Body of pancreas (tissue), 4 donors: ENCODE data around the gene SPRN. TPM values are rescaled to one million over a fixed set of nuclear protein-coding genes. Genes with fewer than 3 reads are reported as not detected.

ENCODE experiments used
- ATAC-seq: fragments of 150-250 bp; one replicate; pipeline ENCODE4 v1.9.1; 2016
- DNase-seq, 4 donors: peaks; one replicate each; pipeline ENCODE4 v3.0.0-alpha.2; 2019
- H3K27ac ChIP-seq, 4 donors: fragments of 200-600 bp; sonication (generic); 1 replicate in 3 of 4; 2 replicates in 1 of 4; pipeline versions ENCODE4 v1.5.1 to v1.6.1; 2016 to 2019; ENCODE audit warnings: mild to moderate bottlenecking in 1 of 4, mixed read lengths in 1 of 4, moderate library complexity in 1 of 4
- H3K27me3 ChIP-seq, 2 donors: fragments of 200-600 bp; sonication (generic); one replicate each; pipeline ENCODE4 v1.6.0; 2016; ENCODE audit warnings: mild to moderate bottlenecking in 1 of 2
- H3K36me3 ChIP-seq, 2 donors: fragments of 200-600 bp; sonication (generic); replicated peaks in 1 of 2; 2 replicates each; pipeline ENCODE4 v1.5.1; 2016; ENCODE audit warnings: low read depth in 2 of 2; ENCODE audit not compliant: insufficient read depth in 1 of 2
- H3K4me1 ChIP-seq: fragments of 200-600 bp; sonication (generic); one replicate; pipeline ENCODE4 v1.6.0; 2016
- H3K4me3 ChIP-seq, 2 donors: fragments of 200-600 bp; sonication (generic); 1 replicate in 1 of 2; 2 replicates in 1 of 2; pipeline ENCODE4 v1.5.1; 2016 to 2019
- H3K9me3 ChIP-seq, 3 donors: fragments of 200-600 bp; sonication (generic); 1 replicate in 2 of 3; 2 replicates in 1 of 3; pipeline ENCODE4 v1.5.1; 2016
- POLR2A ChIP-seq, 3 donors: fragments of 450-650 bp; IDR thresholded peaks; one replicate each; pipeline ENCODE4 v1.6.1; 2016; ENCODE audit warnings: antibody characterized with exemption in 3 of 3, mild to moderate bottlenecking in 2 of 3
- WGBS, 2 donors: methylation state at CpG; one replicate each; pipeline ENCODE4 v1.1.5; 2017; 5-methylcytosine and 5-hydroxymethylcytosine counted together
- intact Hi-C: fragments of 100-400 bp; cut with DNase I; formaldehyde crosslinking; loops from one replicate; pipeline ENCODE4 v1.15.1; 2023
- total RNA-seq, 2 donors: library from RNA; depleted of rRNA; stranded (reverse); fragments of >200 nt; gene quantifications; one replicate each; pipeline ENCODE4 v1.1.0, GENCODE V29; 2016
- TF ChIP-seq, protein P1 (sequence below), 7 experiments: fragments of 450-650 bp in 4 of 7; fragments of 200-600 bp in 3 of 7; sonication (generic) in 3 of 7; IDR thresholded peaks; one replicate each; pipeline ENCODE4 v1.5.1; 2016 to 2019; ENCODE audit warnings: antibody characterized with exemption in 7 of 7

Gene SPRN
- total RNA-seq, 2 donors from 2014 or later: not detected

DNA sequence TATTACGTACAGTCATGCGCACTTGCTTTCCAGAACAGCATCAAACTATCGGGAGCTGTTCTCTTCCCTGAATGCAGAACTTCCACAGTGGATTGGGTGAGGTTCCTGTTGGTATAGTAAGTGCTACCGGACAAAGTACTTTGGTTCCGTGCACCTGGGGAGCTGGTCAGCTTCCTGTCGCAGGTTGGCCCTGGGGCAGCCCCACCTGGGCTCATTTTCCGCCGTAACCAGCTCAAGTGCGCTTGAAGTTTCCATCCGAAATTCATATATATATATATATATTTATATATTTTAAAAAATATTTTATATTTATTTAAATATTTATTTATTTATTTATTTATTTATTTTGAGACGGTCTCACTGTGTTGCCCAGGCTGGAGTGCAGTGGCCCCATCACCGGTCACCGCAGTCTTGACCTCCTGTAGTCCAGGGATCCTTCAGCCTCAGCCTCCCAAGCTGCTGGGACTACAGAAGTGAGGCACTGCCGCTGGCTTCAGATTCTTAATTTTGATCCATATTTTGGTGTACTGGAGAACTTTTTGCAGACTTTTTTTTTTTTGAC lies 35.9 kb upstream of the SPRN start:
- DNase-seq: no peak
- Histone ChIP-seq H3K27me3 (no peaks in the 10 kb centered on the region), H3K9me3 (no peaks in the 10 kb centered on the region), H3K36me3 (no peaks in the 10 kb centered on the region), H3K27ac (no peak overlapping the region), H3K4me1 (no peaks in the 10 kb centered on the region), H3K4me3 (no peak overlapping the region)
- 95% methylated on average over 14 of the region's 14 CpGs for WGBS, 2 donors
- TF ChIP-seq, protein P1, sequence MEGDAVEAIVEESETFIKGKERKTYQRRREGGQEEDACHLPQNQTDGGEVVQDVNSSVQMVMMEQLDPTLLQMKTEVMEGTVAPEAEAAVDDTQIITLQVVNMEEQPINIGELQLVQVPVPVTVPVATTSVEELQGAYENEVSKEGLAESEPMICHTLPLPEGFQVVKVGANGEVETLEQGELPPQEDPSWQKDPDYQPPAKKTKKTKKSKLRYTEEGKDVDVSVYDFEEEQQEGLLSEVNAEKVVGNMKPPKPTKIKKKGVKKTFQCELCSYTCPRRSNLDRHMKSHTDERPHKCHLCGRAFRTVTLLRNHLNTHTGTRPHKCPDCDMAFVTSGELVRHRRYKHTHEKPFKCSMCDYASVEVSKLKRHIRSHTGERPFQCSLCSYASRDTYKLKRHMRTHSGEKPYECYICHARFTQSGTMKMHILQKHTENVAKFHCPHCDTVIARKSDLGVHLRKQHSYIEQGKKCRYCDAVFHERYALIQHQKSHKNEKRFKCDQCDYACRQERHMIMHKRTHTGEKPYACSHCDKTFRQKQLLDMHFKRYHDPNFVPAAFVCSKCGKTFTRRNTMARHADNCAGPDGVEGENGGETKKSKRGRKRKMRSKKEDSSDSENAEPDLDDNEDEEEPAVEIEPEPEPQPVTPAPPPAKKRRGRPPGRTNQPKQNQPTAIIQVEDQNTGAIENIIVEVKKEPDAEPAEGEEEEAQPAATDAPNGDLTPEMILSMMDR (IDR thresholded peaks at IDR 0.05): no peak
- no peak for TF ChIP-seq POLR2A (IDR thresholded peaks at IDR 0.05)
- intact Hi-C loops: no loop called here
- ATAC-seq: no peak

DNA sequence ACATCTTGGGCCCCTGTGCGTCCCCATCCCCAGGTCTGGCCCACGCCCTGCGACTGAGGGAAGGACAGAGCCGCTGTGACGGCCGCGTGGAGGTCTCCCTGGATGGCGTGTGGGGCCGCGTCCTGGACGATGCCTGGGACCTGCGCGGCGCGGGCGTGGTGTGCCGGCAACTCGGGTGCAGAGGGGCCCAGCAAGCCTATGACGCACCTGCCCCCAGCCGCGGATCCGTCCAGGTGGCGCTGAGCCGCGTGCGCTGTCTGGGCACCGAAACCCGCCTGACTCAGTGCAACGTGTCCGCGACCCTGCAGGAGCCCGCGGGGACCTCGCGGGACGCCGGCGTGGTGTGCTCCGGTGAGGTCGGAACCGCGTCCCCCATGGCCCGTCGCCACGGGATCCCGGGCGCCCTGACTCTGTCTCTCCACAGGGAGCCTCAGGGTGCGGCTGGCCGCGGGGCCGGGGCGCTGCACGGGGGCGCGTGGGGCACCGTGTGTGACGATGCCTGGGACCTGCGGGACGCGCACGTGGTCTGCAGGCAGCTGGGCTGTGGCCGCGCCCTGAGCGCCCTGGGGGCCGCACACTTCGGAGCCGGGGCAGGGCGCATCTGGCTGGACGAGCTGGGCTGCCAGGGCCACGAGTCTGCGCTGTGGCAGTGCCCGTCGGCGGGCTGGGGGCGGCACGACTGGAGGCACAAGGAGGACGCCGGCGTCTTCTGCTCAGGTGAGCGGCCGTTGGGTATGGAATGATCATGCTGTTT lies 35.2 kb upstream of the SPRN start:
- Histone ChIP-seq H3K4me3 (no peak overlapping the region), H3K9me3 (no peaks in the 10 kb centered on the region), H3K27ac (no peak overlapping the region), H3K36me3 (no peaks in the 10 kb centered on the region), H3K27me3 (no peaks in the 10 kb centered on the region), H3K4me1 (no peaks in the 10 kb centered on the region)
- WGBS, 2 donors: 79 to 96% methylated on average over 5 to 60 of the region's 81 CpGs
- DNase-seq: no peak
- intact Hi-C loops: no loop called here
- ATAC-seq: no peak
- TF ChIP-seq POLR2A (IDR thresholded peaks at IDR 0.05): no peak
- TF ChIP-seq, protein P1 (IDR thresholded peaks at IDR 0.05): no peak

DNA sequence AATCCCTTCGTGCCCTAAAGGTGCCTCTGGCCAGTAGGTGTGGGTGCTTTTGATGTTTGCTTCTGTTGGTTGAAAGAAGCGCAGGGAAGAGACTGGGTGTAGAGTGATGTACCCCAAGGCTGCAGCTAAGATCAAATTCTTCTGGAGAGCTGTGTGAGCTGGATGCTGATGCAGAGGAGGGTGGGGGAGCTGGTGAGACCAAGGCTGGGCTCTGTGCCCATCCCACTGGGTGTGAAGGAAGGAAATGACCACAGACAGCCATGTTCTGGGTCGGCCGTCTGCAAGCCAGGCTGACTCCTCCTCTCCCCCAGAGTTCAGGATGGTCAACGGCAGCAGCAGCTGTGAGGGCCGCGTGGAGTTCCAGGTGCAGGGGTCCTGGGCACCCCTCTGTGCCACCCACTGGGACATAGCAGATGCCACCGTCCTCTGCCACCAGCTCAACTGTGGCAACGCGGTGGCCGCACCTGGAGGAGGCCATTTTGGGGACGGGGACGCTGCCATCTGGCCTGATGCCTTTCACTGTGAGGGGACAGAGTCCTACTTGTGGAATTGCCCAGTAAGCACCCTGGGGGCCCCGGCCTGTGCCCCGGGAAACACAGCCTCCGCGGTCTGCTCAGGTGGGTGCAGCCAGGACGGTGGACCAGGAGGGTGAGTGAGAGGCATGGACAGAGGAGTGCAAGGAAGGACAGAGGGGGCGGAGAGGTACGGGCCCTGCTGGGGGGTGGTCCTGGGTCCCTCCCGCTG lies 34.5 kb upstream of the SPRN start:
- intact Hi-C loops: no loop called here
- Histone ChIP-seq H3K4me3 (no peak overlapping the region), H3K4me1 (no peaks in the 10 kb centered on the region), H3K27me3 (no peaks in the 10 kb centered on the region), H3K36me3 (no peaks in the 10 kb centered on the region), H3K9me3 (no peaks in the 10 kb centered on the region), H3K27ac (no peak overlapping the region)
- TF ChIP-seq, protein P1 (IDR thresholded peaks at IDR 0.05): no peak
- no peak for TF ChIP-seq POLR2A (IDR thresholded peaks at IDR 0.05)
- 80 to 84% methylated on average over 5 to 16 of the region's 21 CpGs for WGBS, 2 donors
- ATAC-seq (no peak), DNase-seq (no peak)

DNA sequence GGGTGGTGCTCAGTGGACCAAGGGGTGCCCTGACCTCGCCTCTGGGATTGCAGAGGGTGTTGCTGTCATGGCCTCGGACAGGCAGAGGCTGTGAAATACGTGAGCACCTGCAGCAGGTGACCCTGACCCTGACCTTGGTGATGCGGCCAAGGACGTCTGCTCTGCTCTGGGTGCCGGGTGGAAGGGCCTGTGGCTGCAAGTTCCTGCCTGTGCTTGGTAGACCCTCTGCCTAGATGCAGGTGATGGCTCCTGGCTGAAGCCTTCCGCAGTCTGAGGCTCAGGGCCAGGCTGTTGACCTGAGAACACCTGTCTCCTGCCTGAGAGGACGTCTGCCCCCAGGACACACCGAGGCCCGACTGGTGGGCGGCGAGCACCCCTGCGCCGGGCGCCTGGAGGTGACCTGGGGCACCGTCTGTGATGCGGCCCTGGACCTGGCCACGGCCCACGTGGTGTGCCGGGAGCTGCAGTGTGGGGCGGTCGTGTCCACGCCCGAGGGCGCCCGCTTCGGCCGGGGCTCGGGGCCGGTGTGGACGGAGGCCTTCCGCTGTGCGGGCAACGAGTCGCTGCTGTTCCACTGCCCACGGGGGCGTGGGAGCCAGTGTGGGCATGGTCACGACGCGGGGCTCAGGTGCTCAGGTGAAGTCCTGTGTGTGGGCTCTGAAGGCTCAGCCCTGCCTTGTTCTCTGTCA lies 33.7 kb upstream of the SPRN start:
- TF ChIP-seq, protein P1 (IDR thresholded peaks at IDR 0.05): no peak
- no peak for TF ChIP-seq POLR2A (IDR thresholded peaks at IDR 0.05)
- no peaks in the 10 kb centered on the region for H3K27me3 ChIP-seq
- no peak for DNase-seq
- ATAC-seq: no peak
- H3K36me3 ChIP-seq: no peaks in the 10 kb centered on the region
- 92% methylated on average over 39 of the region's 40 CpGs; no CpG with 5 or more reads in 1 of the 2 donors for WGBS, 2 donors
- H3K9me3 ChIP-seq: no peaks in the 10 kb centered on the region
- H3K27ac ChIP-seq: no peak overlapping the region
- no peaks in the 10 kb centered on the region for H3K4me1 ChIP-seq
- intact Hi-C loops: no loop called here
- H3K4me3 ChIP-seq: no peak overlapping the region
